ENCODE data around the gene RRAGA.
"Not testable (repeated sequence)": the region's sequence is repeated elsewhere in the genome, so short reads cannot be mapped to it uniquely, and the experiment has no call there.

The RRAGA gene

GRCh38 chr9:19087106-19088000, 38.1 kb downstream of the RRAGA start:
- no peak for DNase-seq

- not testable (repeated sequence) for DNase-seq
Observed at GRCh38 chr9:19097431-19097830, 48.2 kb downstream of the RRAGA start.

Data from NCI-H1694 (cell line).